HepG2 (cell line): ENCODE measurements around the gene TUT1. TPM values are rescaled to one million over a fixed set of nuclear protein-coding genes. Genes with fewer than 3 reads are reported as not detected.

Experiments used
- ATAC-seq: fragments of 200-7000 bp; cut with Tn5 transposase; 3 replicates; pipeline ENCODE4 v1.9.1; 2020; ENCODE audit warnings: mild to moderate bottlenecking, moderate library complexity
- BruUV-seq: library from RNA; stranded (reverse); fragments of 400-500 nt; replicated peaks from 2 replicates; lab custom pipeline; 2021; lab: Mats Ljungman, UMichigan
- CTCF ChIA-PET: fragments of 300-600 bp; formaldehyde crosslinking; extraction: SDS; loops from one replicate; lab custom pipeline; 2021; ENCODE audit warnings: low total read pairs, inconsistent platforms, low intra/inter-chr PET ratio; lab: Yijun Ruan, JAX
- POLR2A ChIA-PET: fragments of 350-600 bp; sonication (Branson Sonifier 250); formaldehyde crosslinking; loops from one replicate; lab custom pipeline; 2020; ENCODE audit warnings: antibody characterized with exemption, inconsistent platforms; lab: Yijun Ruan, JAX
- DNase-seq: peaks from one replicate; pipeline ENCODE4 v3.0.0-alpha.2; 2015; ENCODE audit warnings: low spot score
- FAIRE-seq: peaks from 3 replicates; lab custom pipeline; 2011; peaks lifted over from hg19 to GRCh38; lab: Jason Lieb, UNC
- H2AFZ ChIP-seq: one replicate; pipeline ENCODE4 v1.6.1; 2011; ENCODE audit warnings: low read length, inconsistent platforms
- H3K27ac ChIP-seq: fragments of 300-600 bp; 3 replicates; pipeline ENCODE4 v1.8.0; 2011; ENCODE audit warnings: mixed run types, mild to moderate bottlenecking, mixed read lengths, low read length, inconsistent platforms; ENCODE audit not compliant: insufficient read depth; ENCODE audit errors: extremely low read length
- H3K27me3 ChIP-seq, 2 experiments: fragments of 200-600 bp in 1 of 2; 2 replicates in 1 of 2; 3 replicates in 1 of 2; pipeline versions ENCODE4 v1.6.0 to v1.8.0; 2011; ENCODE audit warnings: low read length in 2 of 2, mild to moderate bottlenecking in 2 of 2, moderate library complexity in 2 of 2, inconsistent platforms in 1 of 2; ENCODE audit not compliant: insufficient read depth in 2 of 2, control insufficient read depth in 1 of 2
- H3K36me3 ChIP-seq, 2 experiments: fragments of 200-600 bp in 1 of 2; replicated peaks in 1 of 2; 2 replicates in 1 of 2; 3 replicates in 1 of 2; pipeline versions ENCODE4 v1.5.1 to v1.8.0; 2011; ENCODE audit warnings: low read length in 2 of 2, inconsistent platforms in 1 of 2; ENCODE audit not compliant: insufficient read depth in 2 of 2, control insufficient read depth in 1 of 2
- H3K4me1 ChIP-seq: 2 replicates; pipeline ENCODE4 v1.5.1; 2012; ENCODE audit warnings: low read length, inconsistent platforms; ENCODE audit not compliant: insufficient read depth
- H3K4me2 ChIP-seq: 2 replicates; pipeline ENCODE4 v1.6.0; 2011; ENCODE audit warnings: low read depth, low read length, inconsistent platforms
- H3K4me3 ChIP-seq, 3 experiments: fragments of 200-600 bp in 1 of 3; sonication (generic), shearing (Covaris generic) in 1 of 3; replicated peaks in 1 of 3; 2 replicates each; pipeline ENCODE4 v1.5.1; 2011 to 2016; ENCODE audit warnings: low read length in 3 of 3, inconsistent platforms in 2 of 3, low read depth in 2 of 3, mild to moderate bottlenecking in 2 of 3, control low read depth in 1 of 3, mixed read lengths in 1 of 3; ENCODE audit not compliant: insufficient read depth in 1 of 3
- H3K79me2 ChIP-seq: one replicate; pipeline ENCODE4 v1.6.1; 2011; ENCODE audit warnings: low read length, inconsistent platforms; ENCODE audit not compliant: insufficient read depth
- H3K9ac ChIP-seq: 2 replicates; pipeline ENCODE4 v1.6.0; 2011; ENCODE audit warnings: mild to moderate bottlenecking, low read depth, low read length, inconsistent platforms; ENCODE audit not compliant: insufficient read depth
- H3K9me3 ChIP-seq: 2 replicates; pipeline ENCODE4 v1.5.1; 2012; ENCODE audit warnings: mild to moderate bottlenecking, low read length
- H4K20me1 ChIP-seq: 2 replicates; pipeline ENCODE4 v1.6.0; 2011; ENCODE audit warnings: inconsistent platforms, mild to moderate bottlenecking, low read length, moderate library complexity; ENCODE audit not compliant: insufficient read depth
- FOXP4 ChIP-seq: sonication (generic); formaldehyde crosslinking; IDR thresholded peaks from 2 replicates; pipeline ENCODE4 v1.4.0; 2020; ENCODE audit warnings: missing genetic modification reagents
- GABPB1 ChIP-seq: IDR thresholded peaks from 2 replicates; pipeline ENCODE4 v1.6.1; 2016; ENCODE audit warnings: mild to moderate bottlenecking, missing genetic modification reagents, moderate library complexity, missing compliant biosample characterization
- HMGXB3 ChIP-seq: sonication (generic); formaldehyde crosslinking; IDR thresholded peaks from 2 replicates; pipeline ENCODE4 v1.4.0; 2020; ENCODE audit warnings: missing genetic modification reagents, borderline replicate concordance
- IRF2 ChIP-seq: IDR thresholded peaks from 2 replicates; pipeline ENCODE4 v1.6.1; 2018; ENCODE audit warnings: missing genetic modification reagents, missing compliant biosample characterization
- NCOA2 ChIP-seq: sonication (generic); formaldehyde crosslinking; IDR thresholded peaks from 2 replicates; pipeline ENCODE4 v1.8.0; 2022; ENCODE audit warnings: inconsistent platforms
- SIX4 ChIP-seq: sonication (generic); formaldehyde crosslinking; IDR thresholded peaks from 2 replicates; pipeline ENCODE4 v1.4.0; 2020; ENCODE audit warnings: missing genetic modification reagents
- WGBS: methylation state at CpG from one replicate; pipeline ENCODE4 v1.1.6; 2017; ENCODE audit warnings: low lambda C conversion rate; 5-methylcytosine and 5-hydroxymethylcytosine counted together
- in situ Hi-C: cut with HindIII; loops from 2 replicates; pipeline ENCODE4 v1.10.0; 2017; ENCODE audit warnings: low pct_unique_long_range_greater_than_20kb; ENCODE audit not compliant: extremely low pct_ligation_motif_present
- intact Hi-C: fragments of 100-400 bp; cut with micrococcal nuclease; formaldehyde crosslinking; loops from one replicate; pipeline ENCODE4 v1.10.0; 2022; ENCODE audit not compliant: unreplicated experiment
- polyA plus RNA-seq, 8 experiments: library from polyadenylated mRNA; depleted of rRNA in 3 of 8; stranded (reverse) in 7 of 8; unstranded in 1 of 8; fragments of >200 nt; fragmentation: Illumina TruSeq in 4 of 8; extraction: Trizol in 4 of 8; gene quantifications; 2 replicates each; pipeline versions ENCODE4 v1.2.1 to v1.2.3, GENCODE V29; 2011 to 2016; ENCODE audit warnings: low read depth in 4 of 8, missing spikeins in 1 of 8, mixed read lengths in 1 of 8; ENCODE audit not compliant: insufficient read depth in 1 of 8
- total RNA-seq, 5 experiments: library from RNA; depleted of rRNA; stranded (reverse); fragments of >200 nt; fragmentation: Illumina TruSeq; extraction: Trizol; gene quantifications; 2 replicates each; pipeline ENCODE4 v1.2.3, GENCODE V29; 2016; ENCODE audit warnings: low read depth in 1 of 5

The TUT1 gene
- total and polyA plus RNA-seq, 2 of the 13 experiments (the other 11 are each of a cell fraction or from before 2014, with no cell fraction given): 9.7 to 14.3 TPM

GRCh38 chr11:62555464-62556107 lies 35.7 kb downstream of the TUT1 start:
- no peaks in the 10 kb centered on the region for H3K9me3 ChIP-seq
- no peaks in the 10 kb centered on the region for H3K27me3 ChIP-seq
- H3K27ac ChIP-seq: peak overlapping the region; percentile 44
- H3K4me3 ChIP-seq: no peak overlapping the region
- BruUV-seq: no TSS peak
- no peak overlapping the region for H2AFZ ChIP-seq
- FAIRE-seq: no peak
- TF ChIP-seq HMGXB3 (CRISPR knock-in tag) (no peak), GABPB1 (CRISPR knock-in tag) (no peak), IRF2 (CRISPR knock-in tag) (no peak), FOXP4 (CRISPR knock-in tag) (no peak), SIX4 (CRISPR knock-in tag) (no peak), NCOA2 (no peak)
- no peak for ATAC-seq
- no peak overlapping the region for H3K9ac ChIP-seq
- H4K20me1 ChIP-seq: peaks cover 3% of the 10 kb centered on the region; the same call in 1 of the 2 replicates
- peaks cover 10 to 25% of the 10 kb centered on the region in 2 experiments for H3K36me3 ChIP-seq
- ChIA-PET CTCF (no interaction called here), POLR2A (interaction anchor here (0.6 to 4.5 kb wide), 6 partner anchors 9 to 131 kb away, joined by 3 to 23 read pairs (median 6); partner anchors contain the start of genes AHNAK, EEF1G and TUT1)
- H3K4me1 ChIP-seq: peaks cover 85% of the 10 kb centered on the region
- intact Hi-C loops (no loop called here), in situ Hi-C loops (loop anchor here (5.0 kb wide), 1 partner anchor 158 kb away; no protein-coding TSS in a partner anchor)
- 77% methylated on average over 4 of the region's 4 CpGs for WGBS
- no peak for DNase-seq
- H3K4me2 ChIP-seq: no peak overlapping the region
- peaks cover 2% of the 10 kb centered on the region for H3K79me2 ChIP-seq
